ENCODE results near the gene NR4A1.

The NR4A1 gene

DNA sequence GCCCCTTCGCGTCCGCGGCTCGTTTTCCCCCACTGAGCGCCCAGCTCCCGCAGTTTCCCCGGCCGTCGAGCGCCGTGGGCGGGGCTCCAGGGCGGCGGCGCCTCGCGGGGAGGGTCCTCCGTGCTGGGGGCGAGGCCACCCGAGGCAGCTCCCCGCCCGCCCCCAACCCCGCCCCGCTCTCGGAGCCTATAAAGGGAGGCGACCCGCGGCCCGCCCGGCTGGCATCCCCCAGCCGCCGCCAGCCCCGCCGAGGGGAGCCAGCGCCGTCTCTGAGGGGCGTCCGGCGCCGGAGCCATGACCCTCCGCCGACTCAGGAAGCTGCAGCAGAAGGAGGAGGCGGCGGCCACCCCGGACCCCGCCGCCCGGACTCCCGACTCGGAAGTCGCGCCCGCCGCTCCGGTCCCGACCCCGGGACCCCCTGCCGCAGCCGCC lies 44.5 kb upstream of the NR4A1 start, which contains the start of gene TAMALIN:
Gene TAMALIN, plus strand, starts transcription at position 221 of the 432 bp plus-strand sequence. Its CDS starts 74 bp downstream, at position 295.
- TF ChIP-seq CTCF (IDR thresholded peaks at IDR 0.05; ENCODE audit: insufficient read depth, low read depth, low read length, missing control alignments), result no peak
- H3K4me3 ChIP-seq (ENCODE audit: low read depth, low read length), result peak within 1 kb of the TSS; percentile 20
- DNase-seq (ENCODE audit: low read depth), result no peak

DNA sequence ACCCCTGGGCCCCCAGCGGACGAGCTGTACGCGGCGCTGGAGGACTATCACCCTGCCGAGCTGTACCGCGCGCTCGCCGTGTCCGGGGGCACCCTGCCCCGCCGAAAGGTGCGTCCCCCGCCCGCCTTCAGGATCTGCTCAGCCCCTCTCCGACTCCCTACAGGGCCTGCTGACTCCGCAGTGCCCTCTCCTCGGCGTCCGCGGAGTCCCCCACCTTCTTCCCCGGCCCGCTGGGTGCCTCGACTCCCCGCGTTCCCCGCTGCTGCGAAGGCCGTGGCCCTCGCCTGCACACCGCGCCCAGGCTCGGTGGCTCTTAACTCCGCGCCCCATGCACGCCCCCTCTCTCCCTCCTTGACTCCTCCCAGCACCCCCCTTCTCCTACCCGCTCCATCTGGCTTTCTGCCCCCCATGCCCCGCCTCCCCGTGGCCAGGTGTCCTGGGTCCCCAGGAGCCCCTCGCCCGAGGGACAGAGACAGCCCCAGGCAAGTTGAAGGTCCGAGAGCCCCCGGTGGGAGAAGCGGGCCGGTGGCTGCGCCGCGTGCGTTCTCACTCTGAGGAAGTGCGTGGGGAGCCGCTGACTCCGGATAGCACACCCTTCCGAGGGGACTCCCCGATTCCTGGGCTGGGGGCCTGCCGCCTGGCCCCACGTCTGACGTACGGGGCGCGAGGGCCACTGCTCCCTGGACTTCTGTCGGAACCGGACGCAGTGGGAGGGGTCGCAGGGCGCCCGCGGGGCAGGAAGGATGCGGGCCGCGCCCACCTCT lies 43.9 kb upstream of the NR4A1 start:
- TF ChIP-seq CTCF (IDR thresholded peaks at IDR 0.05; ENCODE audit: insufficient read depth, low read depth, low read length, missing control alignments), result no peak
- DNase-seq (ENCODE audit: low read depth), result no peak
- H3K4me3 ChIP-seq (ENCODE audit: low read depth, low read length), result peak overlapping the region; percentile 20

- no peak for DNase-seq (ENCODE audit: low read depth)
- no peak for TF ChIP-seq CTCF (IDR thresholded peaks at IDR 0.05; ENCODE audit: insufficient read depth, low read depth, low read length, missing control alignments)
- no peak overlapping the region for H3K4me3 ChIP-seq (ENCODE audit: low read depth, low read length)
Measured at GRCh38 chr12:52007982-52008510, 43.2 kb upstream of the NR4A1 start.

- TF ChIP-seq CTCF (IDR thresholded peaks at IDR 0.05; ENCODE audit: insufficient read depth, low read depth, low read length, missing control alignments), result no peak
- no peak for DNase-seq (ENCODE audit: low read depth)
- H3K4me3 ChIP-seq (ENCODE audit: low read depth, low read length), result no peak overlapping the region
Measured at GRCh38 chr12:52009081-52009751, 42.0 kb upstream of the NR4A1 start.

DNA sequence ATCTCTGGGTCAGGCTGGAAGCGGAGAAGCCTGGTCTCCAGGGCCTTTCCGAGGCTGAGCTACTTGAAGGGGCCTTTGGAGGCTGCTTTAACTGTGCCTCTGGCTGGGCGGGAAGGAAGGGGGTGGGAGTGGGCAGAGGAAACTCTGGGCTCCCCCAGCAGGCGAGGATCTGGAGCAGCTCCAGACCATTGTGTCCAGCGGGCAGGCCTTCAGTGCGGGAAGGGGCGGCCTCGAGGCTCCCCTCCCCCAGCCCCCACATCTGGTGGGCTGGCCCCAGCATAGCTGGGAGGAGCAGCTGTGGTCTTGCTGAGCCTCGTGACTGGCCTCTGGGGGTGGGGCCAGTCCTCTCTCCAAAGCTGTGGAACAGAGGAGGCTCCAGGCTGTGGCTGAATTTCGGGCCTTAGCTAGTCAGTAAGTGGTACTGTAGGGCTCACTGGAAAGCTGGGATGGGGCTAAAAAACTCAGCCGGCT lies 41.1 kb upstream of the NR4A1 start:
- TF ChIP-seq CTCF (IDR thresholded peaks at IDR 0.05; ENCODE audit: insufficient read depth, low read depth, low read length, missing control alignments), result no peak
- no peak for DNase-seq (ENCODE audit: low read depth)
- H3K4me3 ChIP-seq (ENCODE audit: low read depth, low read length), result no peak overlapping the region

DNA sequence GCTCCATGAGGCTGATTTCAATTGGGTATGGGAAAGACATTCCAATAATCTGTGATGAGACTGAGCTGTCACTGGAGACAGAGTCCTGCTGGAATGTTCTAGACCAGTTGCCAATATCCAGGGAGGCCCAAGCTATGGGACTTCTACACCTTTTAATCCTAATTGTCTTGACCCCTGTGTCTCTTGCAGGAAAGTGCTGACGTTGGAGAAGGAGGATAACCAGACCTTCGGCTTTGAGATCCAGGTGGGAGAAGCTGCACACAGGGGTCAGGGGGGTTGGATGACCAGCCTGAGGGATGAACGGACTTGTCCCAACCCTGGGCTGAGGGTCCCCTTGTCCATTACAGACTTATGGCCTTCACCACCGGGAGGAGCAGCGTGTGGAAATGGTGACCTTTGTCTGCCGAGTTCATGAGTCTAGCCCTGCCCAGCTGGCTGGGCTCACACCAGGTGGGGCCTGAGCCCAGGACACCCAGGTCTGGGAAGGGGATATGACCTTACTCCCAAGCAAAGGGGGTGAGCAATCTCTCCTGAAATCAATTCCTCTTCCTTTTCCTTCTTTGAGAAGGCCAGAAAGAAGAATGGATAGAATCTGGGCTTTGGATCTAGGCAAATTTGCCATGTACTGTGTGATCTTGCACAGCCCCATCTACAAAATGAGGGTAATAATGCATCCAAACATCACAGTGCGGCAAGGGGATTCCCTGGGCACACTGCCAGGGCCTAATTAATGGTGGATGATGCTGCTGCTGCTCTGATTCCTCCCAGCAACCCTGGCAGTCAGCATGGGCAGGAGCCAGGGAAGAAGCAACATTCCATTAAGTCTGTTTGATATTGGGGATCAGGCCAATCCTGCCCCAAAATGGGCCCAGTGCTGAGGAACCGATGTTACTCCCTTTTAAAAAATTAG lies 40.3 kb upstream of the NR4A1 start:
- no peak overlapping the region for H3K4me3 ChIP-seq (ENCODE audit: low read depth, low read length)
- DNase-seq (ENCODE audit: low read depth), result no peak
- TF ChIP-seq CTCF (IDR thresholded peaks at IDR 0.05; ENCODE audit: insufficient read depth, low read depth, low read length, missing control alignments), result no peak
